CD4-positive, alpha-beta T cell (primary cell): ENCODE results near the gene MUC6. TPM values are rescaled to one million over a fixed set of nuclear protein-coding genes. Genes with fewer than 3 reads are reported as not detected.

Experiments
- ATAC-seq: fragments of 200-7000 bp; cut with Tn5 transposase; one replicate; pipeline ENCODE4 v1.10.0; 2022; ENCODE audit warnings: mild to moderate bottlenecking; ENCODE audit not compliant: poor library complexity
- CTCF ChIA-PET: fragments of 350-600 bp; sonication (Branson Sonifier 250); formaldehyde crosslinking; loops from one replicate; lab custom pipeline; 2021; ENCODE audit warnings: antibody characterized with exemption, inconsistent platforms; lab: Charles Lee
- POLR2A ChIA-PET: fragments of 350-600 bp; sonication (Branson Sonifier 250); formaldehyde crosslinking; loops from one replicate; lab custom pipeline; 2021; ENCODE audit warnings: antibody characterized with exemption, inconsistent platforms; lab: Charles Lee
- DNase-seq, 14 experiments: peaks; one replicate each; pipeline ENCODE4 v3.0.0-alpha.2; 2013 to 2020; ENCODE audit warnings: mixed read lengths in 2 of 14
- H3K27ac ChIP-seq, 2 donors: one replicate each; pipeline versions ENCODE4 v1.5.1 to v1.7.0; 2013; ENCODE audit warnings: low read length in 2 of 2, low read depth in 1 of 2, mild to moderate bottlenecking in 1 of 2
- H3K27me3 ChIP-seq, 2 experiments: 1 replicate in 1 of 2; 2 replicates in 1 of 2; pipeline versions ENCODE4 v1.6.1 to v1.7.0; 2013; ENCODE audit warnings: low read length in 2 of 2, control low read depth in 1 of 2, mild to moderate bottlenecking in 1 of 2, moderate library complexity in 1 of 2; ENCODE audit not compliant: insufficient read depth in 2 of 2, control insufficient read depth in 1 of 2
- H3K36me3 ChIP-seq: one replicate; pipeline ENCODE4 v1.6.1; 2013; ENCODE audit warnings: low read length, control low read depth; ENCODE audit not compliant: insufficient read depth
- H3K4me1 ChIP-seq: one replicate; pipeline ENCODE4 v1.6.1; 2013; ENCODE audit warnings: low read length, control low read depth; ENCODE audit not compliant: insufficient read depth
- H3K4me3 ChIP-seq: one replicate; pipeline ENCODE4 v1.5.1; 2013; ENCODE audit warnings: mild to moderate bottlenecking, low read length, moderate library complexity
- H3K9me3 ChIP-seq, 2 experiments: 1 replicate in 1 of 2; 2 replicates in 1 of 2; pipeline versions ENCODE4 v1.6.1 to v1.7.0; 2013; ENCODE audit warnings: low read length in 2 of 2, mild to moderate bottlenecking in 2 of 2, control low read depth in 1 of 2, moderate library complexity in 1 of 2; ENCODE audit not compliant: control insufficient read depth in 1 of 2, insufficient read depth in 1 of 2
- H3K27ac Mint-ChIP-seq: one replicate; pipeline ENCODE4 v1.8.0; 2020; ENCODE audit warnings: mixed read lengths
- H3K27me3 Mint-ChIP-seq: one replicate; pipeline ENCODE4 v1.8.0; 2021; ENCODE audit warnings: mixed read lengths
- H3K36me3 Mint-ChIP-seq: one replicate; pipeline ENCODE4 v1.8.0; 2021; ENCODE audit warnings: low read depth, mixed read lengths
- H3K4me1 Mint-ChIP-seq: one replicate; pipeline ENCODE4 v1.8.0; 2021; ENCODE audit warnings: low read depth, mixed read lengths
- H3K4me3 Mint-ChIP-seq: one replicate; pipeline ENCODE4 v1.8.0; 2020; ENCODE audit warnings: mild to moderate bottlenecking, mixed read lengths
- H3K9me3 Mint-ChIP-seq: one replicate; pipeline ENCODE4 v1.8.0; 2020; ENCODE audit warnings: mixed read lengths
- CTCF ChIP-seq: fragments of 200-600 bp; IDR thresholded peaks from one replicate; pipeline ENCODE4 v1.8.0; 2022; ENCODE audit warnings: antibody characterized with exemption, mild to moderate bottlenecking
- intact Hi-C, 2 experiments: fragments of 100-400 bp; cut with DNase I in 1 of 2; cut with micrococcal nuclease in 1 of 2; formaldehyde crosslinking; loops; one replicate each; pipeline versions ENCODE4 v1.15.1 to v1.9.0; 2023 to 2025; cut with DNase I, micrococcal nuclease
- total RNA-seq, 174 experiments: library from RNA in 2 of 174; stranded (reverse) in 2 of 174; gene quantifications; one replicate each; pipeline ENCODE4 v1.2.3 and lab custom pipeline; 2021 to 2026

The MUC6 gene
- total RNA-seq, 2 experiments from 2014 or later, result not detected

- POLR2A ChIA-PET, result no interaction called here
- intact Hi-C loops, result no loop called here
- DNase-seq (peak in 2 of 14 experiments; percentile 9 to 20), ATAC-seq (no peak)
- no peak overlapping the region for H3K4me3 Mint-ChIP-seq
- peaks cover 4% of the 10 kb centered on the region for H3K27me3 Mint-ChIP-seq
- no peak for TF ChIP-seq CTCF
- Histone ChIP-seq H3K4me1 (peaks cover 3% of the 10 kb centered on the region), H3K27ac (no peak overlapping the region), H3K4me3 (no peak overlapping the region), H3K27me3 (peaks cover 0 to 9% of the 10 kb centered on the region in 2 experiments), H3K36me3 (no peaks in the 10 kb centered on the region), H3K9me3 (no peaks in the 10 kb centered on the region)
- no peaks in the 10 kb centered on the region for H3K4me1 Mint-ChIP-seq
- no peaks in the 10 kb centered on the region for H3K36me3 Mint-ChIP-seq
- CTCF ChIA-PET, result no interaction called here
- no peaks in the 10 kb centered on the region for H3K9me3 Mint-ChIP-seq
- H3K27ac Mint-ChIP-seq, result no peak overlapping the region
Observed at GRCh38 chr11:1055990-1056771, 19.7 kb upstream of the MUC6 start.

DNA sequence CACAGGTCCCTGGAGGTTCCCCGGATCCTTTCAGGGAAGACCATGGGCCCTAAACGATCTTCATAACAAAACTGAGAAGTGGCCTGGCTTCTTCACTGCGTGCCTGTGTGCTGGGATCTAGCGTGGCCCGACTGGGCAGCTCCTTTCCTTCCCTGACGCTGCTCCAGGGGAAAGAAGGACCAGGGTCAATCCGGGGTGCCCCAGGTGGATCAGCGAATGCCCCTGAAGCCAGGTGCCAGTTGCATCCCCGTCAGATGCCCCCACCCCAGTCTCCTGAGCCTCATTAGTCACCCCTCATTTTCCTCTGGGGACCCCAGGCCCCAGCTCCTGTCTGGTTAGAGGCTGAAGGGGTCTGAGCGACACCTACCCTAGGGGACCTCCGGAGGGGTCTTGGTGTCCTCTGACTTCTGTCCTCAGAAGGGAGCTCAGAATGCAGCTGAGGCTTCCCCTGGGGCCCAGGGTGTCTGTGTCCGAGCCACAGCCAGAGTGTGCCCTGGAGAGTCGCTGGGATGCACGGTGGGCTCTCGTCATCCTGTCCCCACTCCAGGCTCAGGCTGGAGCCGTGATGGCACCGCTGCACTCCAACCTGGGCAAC is 18.7 kb upstream of the MUC6 start:
- no peak overlapping the region for H3K27ac ChIP-seq
- intact Hi-C loops, result no loop called here
- no peaks in the 10 kb centered on the region for H3K36me3 ChIP-seq
- no peak for TF ChIP-seq CTCF
- peaks cover 10% of the 10 kb centered on the region for H3K4me1 ChIP-seq
- Mint-ChIP-seq H3K4me1 (no peaks in the 10 kb centered on the region), H3K36me3 (no peaks in the 10 kb centered on the region), H3K27ac (no peak overlapping the region), H3K27me3 (peaks cover 4% of the 10 kb centered on the region), H3K9me3 (no peaks in the 10 kb centered on the region), H3K4me3 (no peak overlapping the region)
- H3K27me3 ChIP-seq, result peaks cover 2 to 12% of the 10 kb centered on the region in 2 experiments
- H3K4me3 ChIP-seq, result no peak overlapping the region
- no peak for DNase-seq
- ChIA-PET CTCF (no interaction called here), POLR2A (no interaction called here)
- no peak for ATAC-seq
- H3K9me3 ChIP-seq, result no peaks in the 10 kb centered on the region

GRCh38 chr11:1054143-1055108 is 17.9 kb upstream of the MUC6 start:
- no peak for DNase-seq
- intact Hi-C loops, result no loop called here
- peaks cover 4% of the 10 kb centered on the region for H3K27me3 Mint-ChIP-seq
- TF ChIP-seq CTCF, result no peak
- H3K36me3 Mint-ChIP-seq, result no peaks in the 10 kb centered on the region
- no peak overlapping the region for H3K27ac Mint-ChIP-seq
- no peak overlapping the region for H3K4me3 Mint-ChIP-seq
- H3K9me3 Mint-ChIP-seq, result no peaks in the 10 kb centered on the region
- H3K27me3 ChIP-seq, result peaks cover 5 to 8% of the 10 kb centered on the region in 2 experiments
- POLR2A ChIA-PET, result no interaction called here
- H3K9me3 ChIP-seq, result no peaks in the 10 kb centered on the region
- H3K4me1 Mint-ChIP-seq, result no peaks in the 10 kb centered on the region
- H3K36me3 ChIP-seq, result no peaks in the 10 kb centered on the region
- CTCF ChIA-PET, result no interaction called here
- no peak overlapping the region for H3K27ac ChIP-seq
- H3K4me1 ChIP-seq, result peaks cover 10% of the 10 kb centered on the region
- no peak for ATAC-seq
- H3K4me3 ChIP-seq, result no peak overlapping the region
